NCI-H2196 (cell line): ENCODE measurements around the gene ZNF575.
"Not testable (repeated sequence)": the region's sequence is repeated elsewhere in the genome, so short reads cannot be mapped to it uniquely, and the experiment has no call there.

Experiments used
- DNase-seq: peaks from one replicate; lab custom pipeline; 2025; ENCODE audit not compliant: unreplicated experiment; lab: John Stamatoyannopoulos, UW

Gene ZNF575

DNA sequence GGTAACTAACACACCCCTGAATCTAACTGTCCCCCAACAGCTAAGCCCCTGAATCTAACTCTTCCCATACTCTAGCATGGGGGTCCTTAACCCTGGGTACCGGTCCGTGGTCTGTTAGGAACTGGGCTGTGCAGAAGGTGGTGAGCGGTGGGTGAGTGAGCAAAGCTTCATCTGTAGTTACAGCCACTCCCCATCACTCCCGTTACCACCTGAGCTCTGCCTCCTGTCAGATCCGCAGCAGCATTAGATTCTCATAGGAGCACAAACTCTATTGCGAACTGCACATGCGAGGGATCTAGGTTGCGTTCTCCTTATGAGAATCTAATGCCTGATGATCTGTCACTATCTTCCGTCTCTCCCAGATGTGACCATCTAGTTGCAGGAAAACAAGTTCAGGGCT is 22.3 kb upstream of the ZNF575 start:
- DNase-seq, result no peak

- DNase-seq, result no peak
Observed at GRCh38 chr19:43511324-43511723, 21.7 kb upstream of the ZNF575 start.

DNA sequence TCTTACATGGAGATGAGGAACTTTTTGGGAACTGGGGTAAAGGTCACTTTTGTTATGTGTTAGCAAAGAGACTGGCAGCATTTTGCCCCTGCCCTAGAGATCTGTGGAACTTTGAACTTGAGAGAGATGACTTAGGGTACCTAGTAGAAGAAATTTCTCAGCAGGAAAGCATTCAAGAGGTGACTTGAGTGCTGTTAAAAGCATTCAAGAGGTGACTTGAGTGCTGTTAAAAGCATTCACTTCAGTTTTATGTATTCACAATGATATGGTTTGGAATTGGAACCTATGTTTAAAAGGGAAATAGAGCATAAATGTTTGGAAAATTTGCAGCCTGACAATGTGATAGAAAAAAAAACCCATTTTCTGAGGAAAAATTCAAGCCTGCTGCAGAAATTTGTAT is 20.6 kb upstream of the ZNF575 start:
- DNase-seq, result not testable (repeated sequence)

GRCh38 chr19:43518051-43518450 is 14.9 kb upstream of the ZNF575 start:
- DNase-seq, result no peak

DNA sequence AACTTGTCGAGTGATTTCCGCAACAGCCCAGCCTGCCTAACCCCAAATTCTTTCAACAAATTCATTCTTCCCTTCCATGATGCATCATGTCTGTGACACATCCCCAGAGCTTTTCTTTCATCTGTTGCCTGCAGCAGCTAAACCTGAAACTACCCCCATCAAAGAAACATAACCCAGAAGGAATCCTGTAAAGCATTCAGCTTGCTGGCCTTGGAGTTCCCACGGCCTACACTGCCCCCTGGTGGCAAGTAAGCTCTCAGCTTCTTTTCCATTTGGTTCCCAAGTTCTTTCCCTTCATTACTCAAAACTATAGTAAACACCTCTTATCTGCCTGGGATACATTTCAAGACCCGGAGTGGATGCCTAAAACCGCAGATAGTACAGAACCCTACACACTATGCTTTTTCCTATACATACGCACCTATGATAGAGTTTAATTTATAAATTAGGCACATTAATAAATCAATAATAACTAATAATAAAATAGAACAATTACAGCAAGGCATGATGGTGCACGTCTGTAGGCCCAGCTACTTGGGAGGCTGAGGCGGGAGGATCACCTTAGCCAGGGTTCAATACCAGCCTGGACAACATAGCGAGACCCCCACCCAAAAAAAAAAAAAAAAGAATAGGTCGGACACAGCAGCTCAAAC is 13.4 kb upstream of the ZNF575 start:
- peak; percentile 85 for DNase-seq

DNA sequence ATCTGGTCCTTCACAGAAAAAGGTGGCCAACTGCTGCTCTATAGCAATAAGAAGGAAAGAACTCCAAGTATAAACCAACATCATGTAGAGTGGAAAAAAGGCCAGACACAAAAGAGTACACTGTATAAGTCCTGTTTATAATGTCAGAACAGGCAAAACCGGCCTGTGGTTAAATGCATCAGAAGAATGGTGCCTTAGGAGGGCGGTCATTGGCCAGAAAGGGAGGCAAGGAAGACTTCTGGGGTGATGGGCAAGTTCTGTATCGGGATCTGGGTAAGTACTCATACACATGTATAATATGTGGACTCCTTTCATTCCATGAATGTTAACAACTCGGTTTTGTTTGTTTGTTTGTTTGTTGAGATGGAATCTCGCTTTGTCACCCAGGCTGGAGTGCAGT is 10.1 kb upstream of the ZNF575 start:
- no peak for DNase-seq

- not testable (repeated sequence) for DNase-seq
Observed at GRCh38 chr19:43523696-43524095, 9.3 kb upstream of the ZNF575 start.

DNA sequence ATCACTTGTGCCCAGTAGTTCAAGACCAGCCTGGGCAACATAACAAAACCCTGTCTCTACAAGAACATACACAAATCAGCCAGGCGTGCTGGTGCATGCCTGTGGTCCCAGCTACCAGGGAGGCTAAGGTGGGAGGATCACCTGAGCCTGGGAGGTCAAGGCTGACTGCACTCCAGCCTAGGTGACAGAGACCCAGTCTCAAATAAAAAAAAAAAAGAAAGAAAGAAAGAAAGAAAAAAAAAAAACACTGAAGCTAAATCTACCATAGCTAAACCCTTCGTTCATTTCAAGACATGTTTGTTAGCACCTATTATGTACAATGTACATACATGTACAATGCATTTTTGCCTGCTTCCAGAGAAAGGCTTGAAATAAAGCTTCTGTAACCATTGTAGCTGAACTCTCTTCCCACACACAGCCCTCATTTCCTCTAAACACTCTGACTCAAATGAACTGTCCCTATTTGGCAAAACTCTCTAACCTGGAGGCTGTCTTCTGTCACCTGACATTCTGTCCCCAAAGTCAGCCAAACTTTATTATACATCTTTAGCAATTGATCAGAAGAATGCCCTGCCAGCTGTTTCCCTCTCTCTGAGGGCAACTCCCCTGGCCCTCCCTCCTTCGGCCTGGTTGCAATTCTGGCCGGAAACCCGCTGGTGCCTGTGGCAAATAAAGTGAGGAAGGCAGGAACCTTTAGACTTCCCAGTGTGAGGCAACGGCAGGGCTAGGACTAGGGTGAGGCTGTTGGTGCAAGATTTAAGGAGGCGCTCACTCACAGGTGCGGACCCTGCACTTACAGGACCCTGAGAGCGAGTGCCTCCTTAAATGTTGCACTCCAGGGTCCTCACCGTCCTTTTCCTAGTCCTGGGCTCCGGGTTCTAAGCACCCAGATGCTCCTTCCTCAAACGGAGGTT is 7.8 kb upstream of the ZNF575 start:
- DNase-seq, result no peak

DNA sequence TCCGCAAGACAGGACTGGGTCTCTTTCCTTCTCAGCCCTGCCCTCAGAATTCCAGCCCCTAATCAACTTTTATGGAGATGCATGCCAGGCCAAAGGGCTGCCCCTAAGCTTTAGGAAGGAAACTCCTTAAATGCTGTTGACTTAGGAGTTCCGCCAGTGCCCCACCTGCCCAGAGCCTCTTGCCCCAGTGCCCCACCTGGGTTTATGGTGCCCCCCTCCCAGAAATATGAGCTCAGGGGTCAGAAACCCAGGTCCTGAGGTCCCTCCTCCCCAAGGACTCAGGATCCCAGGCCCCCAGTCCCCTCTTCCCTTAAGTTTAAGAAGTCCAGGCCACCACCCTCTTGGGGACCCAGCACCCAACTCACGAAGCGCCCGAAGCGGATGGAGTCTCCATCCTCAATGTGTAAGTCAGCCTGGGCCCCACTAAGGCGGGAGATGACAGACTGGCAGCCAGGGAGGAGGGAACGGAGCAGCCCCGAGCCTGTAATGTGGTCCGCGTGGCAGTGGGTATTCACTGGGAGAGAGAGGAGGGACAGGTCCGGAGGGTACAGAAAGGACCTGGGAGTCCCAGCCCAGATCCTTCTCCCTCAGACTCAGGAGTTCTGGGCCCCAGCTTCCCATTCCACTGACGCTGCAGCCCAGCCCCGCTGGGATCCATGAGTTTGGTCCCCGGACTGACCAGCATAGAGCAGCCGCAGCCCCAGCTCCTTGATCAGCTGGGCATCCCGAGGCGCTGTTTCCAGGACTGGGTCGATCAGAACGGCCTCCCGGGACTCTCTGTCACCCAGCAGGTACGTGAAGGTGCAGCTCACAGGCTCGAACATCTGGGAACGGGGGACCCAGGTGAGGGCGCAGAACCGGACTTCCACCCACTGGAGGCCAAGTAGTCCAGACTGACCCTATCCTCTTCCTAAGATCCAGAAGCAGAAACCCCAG is 6.9 kb upstream of the ZNF575 start:
- DNase-seq, result no peak

DNA sequence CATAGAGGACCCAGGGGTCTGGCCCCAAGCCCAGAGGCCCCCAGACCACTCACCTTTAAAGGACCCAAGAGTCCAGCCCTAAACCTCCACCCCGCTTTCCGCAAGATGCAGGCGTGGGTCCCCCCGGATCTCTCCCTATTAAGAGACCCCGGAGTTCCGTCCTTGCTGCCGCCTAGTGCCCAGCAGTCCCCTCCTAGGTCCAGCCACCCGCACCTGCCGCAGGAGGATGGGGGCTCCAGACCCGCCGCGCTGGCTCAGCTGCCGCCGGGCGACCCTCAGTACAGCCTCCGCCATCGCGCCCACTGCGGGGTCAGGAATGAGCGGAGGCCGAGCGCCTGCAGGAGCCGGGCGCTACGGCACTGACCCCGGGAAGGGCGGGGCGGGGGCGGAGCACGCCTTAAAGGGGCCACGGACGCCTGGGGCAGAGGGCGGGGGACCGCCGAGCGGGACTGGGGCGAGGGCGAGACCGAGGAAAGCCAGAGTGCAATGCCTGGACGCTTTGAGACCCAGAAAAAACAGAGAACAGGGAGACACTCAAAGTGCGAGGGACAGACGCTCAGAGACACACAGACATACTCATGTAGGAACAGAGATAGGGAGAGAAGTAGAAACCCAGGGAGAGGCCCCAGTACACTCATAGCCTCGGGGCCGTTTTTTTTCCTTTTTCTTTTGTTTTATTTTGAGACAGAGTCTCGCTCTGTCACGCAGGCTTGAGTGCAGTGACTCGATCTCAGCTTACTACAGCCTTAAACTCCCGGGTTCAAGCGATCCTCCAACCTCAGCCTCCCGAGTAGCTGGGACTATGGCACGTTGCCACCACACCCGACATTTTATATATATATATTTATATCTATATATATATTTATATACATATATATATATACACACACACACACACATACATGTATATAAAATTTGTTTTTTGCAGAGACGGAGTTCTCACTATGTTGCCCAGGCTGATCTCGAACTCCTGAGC is 5.8 kb upstream of the ZNF575 start, which contains the start of gene ETHE1:
Gene ETHE1 (minus strand): TSS at position 318 of the 976 bp plus-strand sequence. CDS start 24 bp downstream, at position 294.
- peak; percentile 57 for DNase-seq

DNA sequence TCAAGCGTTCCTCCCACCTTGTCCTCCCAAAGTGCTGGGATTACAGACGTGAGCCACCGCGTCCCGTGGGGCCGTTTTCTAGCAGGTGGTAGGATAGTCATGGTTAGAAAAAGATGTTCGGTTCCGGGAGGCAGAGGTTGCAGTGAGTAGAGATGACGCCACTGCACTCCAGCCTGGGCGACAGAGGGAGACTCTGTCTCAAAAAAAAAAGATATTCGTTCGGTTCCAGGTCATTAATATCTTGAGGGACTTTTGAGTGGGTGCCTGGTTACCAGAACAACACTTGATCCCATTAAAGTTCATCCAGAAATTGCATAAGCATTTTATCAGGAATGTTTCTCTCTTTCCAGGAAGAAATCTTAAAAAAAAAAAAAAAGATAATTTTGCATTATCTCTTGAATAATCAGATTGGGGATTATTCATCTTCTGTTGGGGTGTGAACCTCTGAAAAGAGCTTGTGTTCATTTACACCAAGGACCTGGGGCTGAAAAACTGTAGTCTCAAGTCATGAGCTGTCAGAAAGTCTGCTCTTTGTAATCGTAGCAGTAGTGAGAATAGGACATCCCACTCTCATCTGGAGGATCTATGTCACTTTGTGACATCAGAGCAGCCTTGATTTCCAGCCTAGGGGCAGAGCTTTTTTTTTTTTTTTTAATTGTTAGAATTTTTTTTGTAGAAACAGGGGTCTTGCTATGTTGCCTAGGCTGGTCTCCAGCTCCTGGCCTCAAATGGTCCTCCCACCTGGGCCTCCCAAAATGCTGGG is 4.9 kb upstream of the ZNF575 start:
- peak; percentile 43 for DNase-seq

DNA sequence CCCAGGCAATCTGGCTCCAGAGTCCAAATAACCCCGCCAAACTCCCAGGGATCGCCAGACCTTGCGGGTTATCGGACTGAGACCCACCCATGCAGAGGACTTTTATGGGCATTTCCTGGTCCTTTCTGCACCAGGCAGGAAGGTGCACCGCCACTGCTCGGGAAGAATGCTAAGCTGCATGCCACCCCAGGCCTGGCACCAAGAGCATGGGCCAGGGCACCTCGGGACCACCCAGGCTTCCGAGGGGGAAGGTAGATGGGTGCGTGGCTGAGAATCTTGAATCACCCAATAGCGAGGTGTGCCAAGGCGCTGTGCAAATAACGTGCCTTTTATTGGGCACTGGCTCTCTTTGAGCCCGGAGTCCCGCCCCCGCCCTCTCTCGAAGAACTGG is 422 bp upstream of the ZNF575 start:
- peak; percentile 83 for DNase-seq

- peak; percentile 99 for DNase-seq
Observed at GRCh38 chr19:43533546-43534304, 737 bp downstream of the ZNF575 start.

DNA sequence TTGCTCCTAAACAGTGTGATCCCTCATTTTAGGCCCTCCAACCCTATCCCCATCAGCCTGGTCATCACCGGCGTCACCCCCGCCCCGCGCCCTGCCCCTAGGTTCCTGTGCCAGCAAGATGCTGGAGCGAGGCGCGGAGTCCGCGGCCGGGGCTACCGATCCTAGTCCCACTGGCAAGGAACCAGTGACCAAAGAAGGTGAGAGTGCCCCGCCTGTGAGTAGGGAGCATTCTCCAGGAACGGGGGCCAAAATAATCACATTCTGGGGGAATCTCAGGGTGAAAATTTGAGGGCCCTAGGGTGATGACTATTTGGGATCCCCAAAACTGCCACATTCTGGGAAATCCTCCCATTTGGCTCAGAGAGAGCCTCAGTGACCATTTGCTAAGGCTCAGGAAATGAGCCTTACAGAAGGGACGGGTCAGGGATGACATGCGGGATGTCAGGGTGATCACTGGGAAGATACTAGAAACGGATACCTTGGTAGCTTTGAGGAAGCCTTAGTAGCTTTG is 1.4 kb downstream of the ZNF575 start:
- DNase-seq, result no peak

DNA sequence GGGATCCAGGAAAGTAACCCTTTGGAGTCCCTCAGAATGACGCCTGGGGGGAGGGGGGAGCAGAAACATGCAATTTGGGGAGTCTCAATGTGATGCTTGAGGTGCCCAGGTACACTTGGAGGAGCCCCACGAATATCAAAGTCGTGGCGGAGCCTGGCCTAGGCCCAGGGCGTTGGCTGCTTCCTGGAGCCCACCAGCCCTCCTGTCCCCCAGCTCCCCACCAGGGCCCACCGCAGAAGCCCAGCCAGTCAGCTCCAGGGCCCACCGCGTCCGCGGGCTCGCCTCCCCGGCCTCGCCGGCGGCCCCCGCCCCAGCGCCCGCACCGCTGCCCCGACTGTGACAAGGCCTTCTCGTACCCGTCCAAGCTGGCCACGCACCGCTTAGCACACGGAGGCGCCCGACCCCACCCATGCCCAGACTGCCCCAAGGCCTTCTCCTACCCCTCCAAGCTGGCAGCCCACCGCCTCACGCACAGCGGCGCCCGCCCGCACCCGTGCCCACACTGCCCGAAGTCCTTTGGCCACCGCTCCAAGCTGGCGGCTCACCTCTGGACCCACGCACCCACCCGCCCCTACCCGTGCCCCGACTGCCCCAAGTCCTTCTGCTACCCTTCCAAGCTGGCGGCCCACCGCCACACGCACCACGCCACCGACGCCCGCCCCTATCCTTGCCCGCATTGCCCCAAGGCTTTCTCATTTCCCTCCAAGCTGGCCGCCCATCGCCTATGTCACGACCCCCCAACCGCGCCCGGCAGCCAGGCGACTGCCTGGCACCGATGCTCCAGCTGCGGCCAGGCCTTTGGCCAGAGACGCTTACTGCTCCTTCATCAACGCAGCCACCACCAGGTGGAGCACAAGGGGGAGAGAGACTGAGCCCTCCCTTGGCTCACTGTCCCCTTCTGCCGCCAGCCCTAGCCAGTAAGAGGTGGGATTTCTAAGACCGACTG is 2.1 kb downstream of the ZNF575 start:
- peak; percentile 41 for DNase-seq

DNA sequence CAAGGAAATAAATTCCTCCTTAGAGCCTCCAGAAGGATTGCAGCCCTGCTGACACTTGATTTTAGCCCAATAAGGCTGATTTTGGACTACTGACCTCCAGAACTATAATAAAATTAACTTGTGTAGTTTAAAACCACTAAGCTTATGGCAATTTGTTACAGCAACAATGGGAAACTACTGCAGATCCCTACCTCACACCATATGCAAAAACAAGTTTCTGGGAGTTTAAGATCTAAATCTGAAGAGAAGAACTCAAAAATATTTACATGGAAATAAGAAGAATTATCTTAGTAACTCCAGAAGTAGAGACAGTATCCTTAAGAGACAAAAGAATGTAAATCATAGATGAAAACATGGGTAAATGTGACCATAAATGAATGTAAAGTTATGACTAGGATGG is 5.9 kb downstream of the ZNF575 start:
- no peak for DNase-seq

DNA sequence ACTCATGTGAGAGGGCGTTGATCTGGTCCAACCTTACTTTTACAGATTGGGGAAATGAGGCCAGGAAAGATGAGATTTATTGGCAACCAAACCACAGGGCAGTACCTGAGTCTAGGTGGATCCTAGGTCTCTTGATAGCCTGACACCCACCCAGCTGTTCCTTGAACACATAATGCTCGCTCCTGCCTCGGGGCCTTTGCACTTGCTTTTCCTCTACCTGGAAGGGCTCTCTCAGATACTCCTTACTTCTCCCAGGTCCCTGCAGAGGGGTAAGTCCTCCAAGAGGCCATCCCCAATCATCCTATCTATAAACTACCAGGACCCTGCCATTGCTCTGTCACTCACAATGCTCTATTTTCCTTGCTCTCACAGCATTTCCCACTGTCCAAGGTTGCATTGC is 7.4 kb downstream of the ZNF575 start:
- DNase-seq, result no peak
